Effector CD8-positive, alpha-beta T cell (primary cell): ENCODE results near the gene CDH15.
"Not testable (repeated sequence)": the region's sequence is repeated elsewhere in the genome, so short reads cannot be mapped to it uniquely, and the experiment has no call there.

Experiments used
- DNase-seq: peaks from one replicate; lab custom pipeline; 2025; lab: John Stamatoyannopoulos, UW

The CDH15 gene

DNA sequence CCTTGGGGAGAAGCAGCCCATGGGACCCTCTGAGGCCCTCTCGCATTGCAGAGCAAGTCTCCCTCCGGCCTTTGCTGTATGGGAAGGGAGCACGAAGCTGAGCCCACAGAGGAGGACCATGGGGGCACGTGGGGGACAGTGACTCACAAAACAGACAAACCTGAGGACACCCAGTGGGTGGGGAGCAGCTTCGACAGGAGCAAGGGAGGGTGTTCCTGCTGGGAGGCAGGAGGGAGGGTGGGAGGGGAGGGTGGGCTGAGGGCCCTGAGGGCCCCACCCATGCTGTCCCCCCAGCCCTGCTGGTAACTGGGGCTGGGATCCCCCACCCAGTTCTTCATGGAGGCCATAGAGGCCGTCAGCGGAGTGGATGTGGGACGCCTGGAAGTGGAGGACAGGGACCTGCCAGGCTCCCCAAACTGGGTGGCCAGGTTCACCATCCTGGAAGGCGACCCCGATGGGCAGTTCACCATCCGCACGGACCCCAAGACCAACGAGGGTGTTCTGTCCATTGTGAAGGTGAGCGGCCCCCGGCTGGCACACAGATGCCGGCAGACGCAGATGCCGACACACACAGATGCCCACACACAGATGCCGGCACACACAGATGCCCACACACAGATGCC, 16.3 kb downstream of the CDH15 start:
- DNase-seq, result no peak

DNA sequence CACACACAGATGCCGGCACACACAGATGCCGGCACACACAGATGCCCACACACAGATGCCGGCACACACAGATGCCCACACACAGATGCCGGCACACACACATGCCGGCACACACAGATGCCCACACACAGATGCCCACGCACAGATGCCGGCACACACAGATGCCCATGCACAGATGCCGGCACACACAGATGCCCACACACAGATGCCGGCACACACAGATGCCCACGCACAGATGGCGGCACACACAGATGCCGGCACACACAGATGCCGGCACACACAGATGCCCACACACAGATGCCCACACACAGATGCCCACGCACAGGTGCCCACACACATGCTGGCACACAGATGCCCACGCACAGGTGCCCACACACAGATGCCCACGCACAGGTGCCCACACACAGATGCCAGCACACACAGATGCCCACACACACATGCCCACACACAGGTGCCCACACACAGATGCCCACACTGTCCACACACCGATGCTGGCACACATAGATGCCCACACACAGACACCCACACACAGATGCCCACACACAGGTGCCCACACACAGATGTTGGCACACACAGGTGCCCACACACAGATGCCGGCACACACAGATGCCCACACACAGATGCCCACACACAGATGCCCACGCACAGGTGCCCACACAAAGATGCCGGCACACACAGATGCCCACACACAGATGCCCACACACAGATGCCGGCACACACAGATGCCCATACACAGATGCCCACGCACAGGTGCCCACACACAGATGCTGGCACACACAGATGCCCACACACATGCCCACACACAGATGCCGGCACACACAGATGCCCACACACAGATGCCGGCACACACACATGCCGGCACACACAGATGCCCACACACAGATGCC, 17.2 kb downstream of the CDH15 start:
- DNase-seq, result not testable (repeated sequence)

DNA sequence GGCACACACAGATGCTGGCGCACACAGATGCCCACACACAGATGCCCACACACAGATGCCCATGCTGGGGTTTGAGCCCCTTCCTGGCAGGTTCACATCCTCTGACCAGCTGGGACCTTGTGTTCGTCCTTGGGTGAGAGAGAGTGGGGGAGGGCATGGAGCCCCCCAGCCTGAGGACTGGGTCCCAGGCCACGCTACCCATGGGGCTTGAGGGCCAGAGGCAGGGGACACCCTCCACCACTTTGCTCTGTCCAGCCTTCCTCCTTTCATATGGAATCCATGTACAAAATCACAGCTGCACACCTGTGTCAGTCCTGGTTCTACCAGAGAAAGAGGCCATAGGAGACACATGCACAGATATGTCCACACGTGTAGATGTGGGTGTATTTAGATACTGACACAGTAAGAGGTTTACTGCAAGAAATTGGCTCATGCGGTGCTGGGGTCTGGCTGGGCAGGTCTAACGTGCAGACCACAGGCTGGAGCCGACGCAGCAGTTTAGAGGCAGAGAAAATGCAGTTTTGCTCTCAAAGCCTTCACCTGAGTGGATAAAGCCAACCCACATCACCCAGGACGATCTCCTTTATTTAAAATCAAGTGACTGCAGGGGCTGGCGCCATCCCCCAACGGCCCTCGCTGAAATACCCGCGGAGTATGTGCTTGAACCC, 17.9 kb downstream of the CDH15 start:
- DNase-seq, result no peak

DNA sequence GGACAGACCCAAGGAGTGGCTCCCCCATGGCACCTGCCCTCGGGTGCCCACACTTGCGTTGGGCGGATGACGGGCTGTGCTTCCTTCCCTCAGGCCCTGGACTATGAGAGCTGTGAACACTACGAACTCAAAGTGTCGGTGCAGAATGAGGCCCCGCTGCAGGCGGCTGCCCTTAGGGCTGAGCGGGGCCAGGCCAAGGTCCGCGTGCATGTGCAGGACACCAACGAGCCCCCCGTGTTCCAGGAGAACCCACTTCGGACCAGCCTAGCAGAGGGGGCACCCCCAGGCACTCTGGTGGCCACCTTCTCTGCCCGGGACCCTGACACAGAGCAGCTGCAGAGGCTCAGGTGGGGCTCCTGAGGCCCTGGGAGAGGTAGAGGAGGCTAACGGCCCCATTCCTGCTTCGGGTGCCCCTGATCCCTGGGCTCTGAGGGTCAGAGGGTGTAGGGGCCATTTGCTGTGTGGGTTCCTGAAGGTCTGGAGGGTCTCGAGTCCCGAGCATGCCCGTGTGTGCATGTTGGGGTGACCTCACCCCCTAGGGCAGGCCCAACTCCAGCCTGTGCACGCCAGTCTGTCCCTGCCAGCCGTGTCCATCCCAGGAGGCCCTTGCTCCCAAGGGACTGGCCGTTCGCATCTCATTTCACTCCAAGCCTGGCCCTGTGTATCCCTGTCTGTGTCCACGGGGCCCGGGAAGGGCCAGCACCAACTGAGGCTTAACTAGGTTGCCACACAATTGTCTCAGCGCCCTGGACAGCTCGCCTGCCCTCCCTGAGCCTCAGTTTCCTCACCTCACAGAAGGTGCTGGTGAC, 18.8 kb downstream of the CDH15 start:
- DNase-seq, result no peak

DNA sequence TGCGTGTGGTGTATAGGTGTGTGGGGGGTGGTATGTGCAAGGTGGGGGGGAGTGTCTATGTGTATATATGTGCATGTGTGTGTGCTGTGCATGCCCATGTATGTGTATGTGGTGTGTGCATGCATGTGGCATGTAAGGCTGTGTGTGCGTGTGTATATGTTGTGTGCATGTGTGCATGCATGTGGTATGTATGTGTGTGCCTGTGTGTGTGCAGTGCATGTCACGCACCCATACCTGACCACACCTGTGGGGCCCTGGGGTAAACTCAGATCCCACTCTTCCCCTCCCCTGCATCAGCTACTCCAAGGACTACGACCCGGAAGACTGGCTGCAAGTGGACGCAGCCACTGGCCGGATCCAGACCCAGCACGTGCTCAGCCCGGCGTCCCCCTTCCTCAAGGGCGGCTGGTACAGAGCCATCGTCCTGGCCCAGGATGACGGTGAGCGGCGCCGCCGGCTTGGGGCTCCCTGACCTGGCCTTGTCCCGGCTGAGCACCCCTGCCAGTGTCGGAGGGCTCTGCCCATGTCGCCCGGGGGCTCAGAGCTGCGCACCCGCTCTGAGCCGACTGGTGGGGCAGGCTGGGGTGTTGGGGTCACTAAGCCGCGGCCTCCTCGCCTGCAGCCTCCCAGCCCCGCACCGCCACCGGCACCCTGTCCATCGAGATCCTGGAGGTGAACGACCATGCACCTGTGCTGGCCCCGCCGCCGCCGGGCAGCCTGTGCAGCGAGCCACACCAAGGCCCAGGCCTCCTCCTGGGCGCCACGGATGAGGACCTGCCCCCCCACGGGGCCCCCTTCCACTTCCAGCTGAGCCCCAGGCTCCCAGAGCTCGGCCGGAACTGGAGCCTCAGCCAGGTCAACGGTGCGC, 19.7 kb downstream of the CDH15 start:
- no peak for DNase-seq

DNA sequence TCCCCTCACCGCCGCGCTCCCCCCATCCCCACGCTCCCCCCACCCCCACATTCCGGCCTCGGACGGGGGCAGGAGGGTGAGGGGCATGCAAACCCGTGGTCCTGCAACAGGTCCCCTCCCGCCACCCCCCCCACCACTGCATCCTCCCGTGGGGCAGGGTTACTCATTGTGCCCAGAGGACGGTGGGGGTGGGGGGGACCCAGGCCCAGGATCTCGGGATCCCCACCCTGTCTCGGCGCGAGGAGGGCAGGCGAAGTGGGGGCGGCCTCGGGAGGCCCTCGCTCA, 20.3 kb downstream of the CDH15 start:
- DNase-seq, result no peak

DNA sequence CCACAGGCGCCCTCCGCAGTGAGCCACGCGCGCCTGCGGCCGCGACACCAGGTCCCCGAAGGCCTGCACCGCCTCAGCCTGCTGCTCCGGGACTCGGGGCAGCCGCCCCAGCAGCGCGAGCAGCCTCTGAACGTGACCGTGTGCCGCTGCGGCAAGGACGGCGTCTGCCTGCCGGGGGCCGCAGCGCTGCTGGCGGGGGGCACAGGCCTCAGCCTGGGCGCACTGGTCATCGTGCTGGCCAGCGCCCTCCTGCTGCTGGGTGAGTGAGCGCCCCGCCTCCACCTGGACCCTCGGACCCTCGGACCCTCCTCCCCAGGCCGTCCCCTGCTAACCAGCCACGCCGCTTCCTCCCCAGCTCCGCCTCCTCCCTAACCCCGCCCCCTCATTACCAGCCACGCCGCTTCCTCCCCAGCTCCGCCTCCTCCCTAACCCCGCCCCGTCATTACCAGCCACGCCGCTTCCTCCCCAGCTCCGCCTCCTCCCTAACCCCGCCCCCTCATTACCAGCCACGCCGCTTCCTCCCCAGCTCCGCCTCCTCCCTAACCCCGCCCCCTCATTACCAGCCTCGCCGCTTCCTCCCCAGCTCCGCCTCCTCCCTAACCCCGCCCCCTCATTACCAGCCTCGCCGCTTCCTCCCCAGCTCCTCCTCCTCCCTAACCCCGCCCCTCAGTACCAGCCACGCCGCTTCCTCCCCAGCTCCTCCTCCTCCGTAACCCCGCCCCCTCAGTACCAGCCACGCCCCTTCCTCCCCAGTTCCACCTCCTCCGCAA, 20.8 kb downstream of the CDH15 start:
- peak; percentile 87 for DNase-seq

DNA sequence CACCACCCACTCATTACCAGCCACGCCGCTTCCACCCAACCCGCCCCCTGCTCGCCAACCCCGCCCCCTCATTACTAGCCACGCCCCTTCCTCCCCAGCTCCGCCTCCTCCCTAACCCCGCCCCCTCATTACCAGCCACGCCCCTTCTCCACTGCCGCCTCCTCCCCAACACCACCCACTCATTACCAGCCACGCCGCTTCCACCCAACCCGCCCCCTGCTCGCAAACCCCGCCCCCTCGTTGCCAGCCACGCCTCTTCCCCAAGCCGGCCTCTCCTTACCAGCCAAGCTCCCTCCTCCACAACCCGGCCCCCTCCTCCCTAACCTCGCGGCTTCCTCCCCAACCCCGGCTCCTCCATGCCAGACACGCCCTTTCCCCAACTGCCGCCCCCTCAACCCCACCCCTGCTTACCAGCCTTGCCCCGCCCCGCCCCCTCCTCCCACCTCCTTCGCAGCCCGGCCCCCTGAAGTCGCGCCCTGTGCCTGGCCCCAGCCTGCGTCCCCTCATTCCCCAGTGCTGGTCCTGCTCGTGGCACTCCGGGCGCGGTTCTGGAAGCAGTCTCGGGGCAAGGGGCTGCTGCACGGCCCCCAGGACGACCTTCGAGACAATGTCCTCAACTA, 21.5 kb downstream of the CDH15 start:
- no peak for DNase-seq

DNA sequence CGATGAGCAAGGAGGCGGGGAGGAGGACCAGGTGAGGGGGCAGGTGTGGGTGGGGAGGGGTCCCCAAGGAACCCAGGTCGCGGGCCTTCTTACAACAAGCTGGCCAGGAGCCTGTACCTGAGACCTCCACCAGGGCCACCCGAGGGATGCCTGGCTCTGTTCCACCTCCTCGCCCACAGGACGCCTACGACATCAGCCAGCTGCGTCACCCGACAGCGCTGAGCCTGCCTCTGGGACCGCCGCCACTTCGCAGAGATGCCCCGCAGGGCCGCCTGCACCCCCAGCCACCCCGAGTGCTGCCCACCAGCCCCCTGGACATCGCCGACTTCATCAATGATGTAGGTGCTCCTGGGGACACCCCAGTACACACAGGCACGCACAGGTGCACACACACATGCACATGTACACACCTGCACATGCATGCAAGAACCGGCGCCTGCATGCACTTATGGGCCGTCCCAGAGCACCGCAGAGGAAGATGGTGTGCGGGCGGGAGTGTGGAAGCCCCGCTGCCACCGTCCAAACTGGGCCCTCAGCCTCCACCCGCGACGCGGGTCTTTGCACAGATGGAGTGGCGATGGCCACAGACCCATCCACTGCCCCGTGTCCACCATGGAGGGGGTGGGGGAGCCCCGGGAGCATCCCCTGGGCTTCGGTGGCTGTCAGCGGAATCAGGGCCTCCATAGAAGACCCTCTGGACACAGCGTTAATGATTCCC, 22.2 kb downstream of the CDH15 start:
- DNase-seq, result no peak

DNA sequence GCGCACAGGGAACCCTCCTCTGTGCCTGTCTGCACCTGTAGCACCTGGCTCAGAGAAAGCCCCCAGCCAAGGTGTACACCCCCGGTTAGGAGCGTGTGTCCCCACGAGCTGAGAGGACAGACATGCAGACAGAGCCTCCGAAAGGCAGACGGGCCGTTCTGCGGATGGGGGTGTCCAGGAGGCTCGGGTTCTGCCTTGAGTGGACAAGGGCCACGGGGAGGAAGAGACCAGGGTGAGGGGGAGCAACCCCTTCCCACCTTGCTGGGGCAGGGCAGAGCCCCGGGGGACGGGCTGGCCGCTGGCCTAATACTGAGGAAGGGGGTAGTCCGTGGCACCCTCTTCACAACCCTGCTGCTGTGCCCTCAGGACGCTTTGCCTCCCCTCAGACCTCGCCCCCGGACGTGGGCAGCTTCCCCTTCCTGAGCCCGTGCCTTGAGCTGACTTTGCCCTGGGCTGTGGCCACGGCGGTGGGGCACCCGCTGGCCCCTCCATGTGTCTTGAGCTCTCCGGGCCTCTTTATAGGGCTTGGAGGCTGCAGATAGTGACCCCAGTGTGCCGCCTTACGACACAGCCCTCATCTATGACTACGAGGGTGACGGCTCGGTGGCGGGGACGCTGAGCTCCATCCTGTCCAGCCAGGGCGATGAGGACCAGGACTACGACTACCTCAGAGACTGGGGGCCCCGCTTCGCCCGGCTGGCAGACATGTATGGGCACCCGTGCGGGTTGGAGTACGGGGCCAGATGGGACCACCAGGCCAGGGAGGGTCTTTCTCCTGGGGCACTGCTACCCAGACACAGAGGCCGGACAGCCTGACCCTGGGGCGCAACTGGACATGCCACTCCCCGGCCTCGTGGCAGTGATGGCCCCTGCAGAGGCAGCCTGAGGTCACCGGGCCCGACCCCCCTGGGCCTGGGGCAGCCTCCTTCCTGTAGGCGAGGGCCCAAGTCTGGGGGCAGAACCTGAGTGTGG, 23.1 kb downstream of the CDH15 start:
- no peak for DNase-seq

DNA sequence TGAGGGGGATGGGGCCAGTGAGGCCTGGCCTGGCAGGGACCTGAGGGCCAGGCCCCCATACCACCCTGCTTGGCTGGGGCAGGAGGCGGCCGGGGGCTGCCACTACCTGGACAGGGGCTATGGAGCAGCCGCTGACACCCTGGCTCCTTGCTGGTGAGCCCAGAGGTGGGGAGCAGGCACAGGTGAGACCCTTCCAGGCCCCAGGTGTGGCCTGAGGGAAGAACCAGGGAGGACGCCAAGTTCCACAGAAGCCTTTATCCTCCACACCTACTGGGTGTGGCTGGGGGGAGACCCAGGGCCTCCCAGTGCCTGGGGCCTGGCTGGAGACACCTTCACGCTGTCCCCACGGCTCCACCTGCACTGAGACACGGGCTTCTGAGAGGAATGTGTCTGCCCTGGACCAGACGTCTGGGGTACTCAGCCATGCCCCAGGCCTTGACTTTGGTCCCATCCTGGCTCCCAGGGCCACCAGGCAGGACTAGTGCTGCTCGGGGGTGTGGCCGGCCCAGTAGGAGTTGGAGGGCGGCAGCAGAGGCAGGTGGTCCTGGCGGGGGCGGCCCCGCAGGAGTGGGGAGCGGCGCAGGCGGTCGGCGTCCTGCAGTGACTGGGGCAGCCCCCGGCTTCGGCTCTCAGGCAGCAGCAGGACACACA, 24.1 kb downstream of the CDH15 start:
- no peak for DNase-seq

DNA sequence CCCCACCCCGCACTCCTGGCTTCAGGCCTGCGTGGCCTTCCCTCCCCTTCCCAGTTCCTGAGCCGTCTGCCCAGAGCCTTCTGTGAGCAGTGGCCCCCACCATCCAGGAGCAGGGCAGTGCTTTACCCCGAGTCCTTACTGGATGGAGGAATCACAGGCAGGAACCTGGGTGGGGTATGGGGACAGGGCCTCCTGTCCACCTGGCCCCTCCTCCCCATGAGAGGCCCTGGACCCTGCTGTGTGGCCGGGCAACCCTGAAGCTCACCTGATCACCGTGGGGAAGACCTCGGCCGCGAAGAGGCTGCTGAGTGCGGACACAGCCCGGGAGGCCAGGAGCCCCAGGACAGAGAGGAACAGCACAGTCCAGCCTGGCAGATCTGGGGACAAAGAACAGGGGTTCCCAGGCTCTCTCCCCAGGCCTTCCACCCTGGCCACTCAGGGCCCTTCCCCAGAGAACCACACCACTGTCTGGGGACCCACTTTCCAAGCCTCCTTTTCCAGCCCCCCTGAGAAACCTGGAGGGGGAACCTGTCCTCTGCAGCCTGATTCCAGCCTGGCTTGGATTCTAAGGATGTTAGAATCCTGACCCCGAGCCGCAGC, 25.6 kb downstream of the CDH15 start:
- DNase-seq, result no peak

DNA sequence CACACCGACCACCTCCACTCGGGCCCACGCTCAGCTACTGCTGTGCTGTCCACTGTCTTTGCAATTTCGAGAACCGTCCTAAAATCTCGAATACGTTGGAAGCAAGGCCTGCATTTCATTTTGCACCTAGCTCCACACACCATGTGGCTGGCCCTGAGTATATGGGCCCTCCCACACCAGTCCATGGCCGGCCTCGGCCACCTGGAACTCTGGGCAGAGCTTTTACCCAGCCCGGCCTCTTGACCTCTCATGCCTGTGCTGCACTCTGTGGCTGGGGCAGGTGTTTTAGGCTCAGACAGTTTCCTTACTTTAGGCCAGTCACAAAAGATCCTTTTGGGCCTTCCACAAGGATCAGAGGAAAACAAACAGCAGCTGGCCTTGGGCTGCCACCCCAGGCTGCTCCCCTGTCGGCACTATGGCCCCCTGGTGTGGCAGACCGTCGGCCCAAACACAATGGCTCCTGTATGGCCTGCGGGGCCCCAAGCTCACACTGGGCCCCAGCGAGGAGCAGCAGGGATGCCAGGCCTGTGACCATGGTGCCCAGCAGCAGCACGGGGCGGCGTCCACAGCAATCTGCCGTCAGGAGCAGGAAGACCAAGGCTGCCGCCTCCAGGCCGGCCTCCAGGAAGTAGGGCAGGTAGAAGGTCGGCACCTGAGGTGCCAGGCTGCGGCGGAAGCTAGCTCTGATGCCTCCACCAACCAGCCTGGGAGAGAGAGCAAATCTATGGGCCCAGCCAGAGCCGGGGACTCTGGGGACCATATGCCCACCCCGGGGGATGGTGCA, 26.3 kb downstream of the CDH15 start:
- DNase-seq, result no peak

DNA sequence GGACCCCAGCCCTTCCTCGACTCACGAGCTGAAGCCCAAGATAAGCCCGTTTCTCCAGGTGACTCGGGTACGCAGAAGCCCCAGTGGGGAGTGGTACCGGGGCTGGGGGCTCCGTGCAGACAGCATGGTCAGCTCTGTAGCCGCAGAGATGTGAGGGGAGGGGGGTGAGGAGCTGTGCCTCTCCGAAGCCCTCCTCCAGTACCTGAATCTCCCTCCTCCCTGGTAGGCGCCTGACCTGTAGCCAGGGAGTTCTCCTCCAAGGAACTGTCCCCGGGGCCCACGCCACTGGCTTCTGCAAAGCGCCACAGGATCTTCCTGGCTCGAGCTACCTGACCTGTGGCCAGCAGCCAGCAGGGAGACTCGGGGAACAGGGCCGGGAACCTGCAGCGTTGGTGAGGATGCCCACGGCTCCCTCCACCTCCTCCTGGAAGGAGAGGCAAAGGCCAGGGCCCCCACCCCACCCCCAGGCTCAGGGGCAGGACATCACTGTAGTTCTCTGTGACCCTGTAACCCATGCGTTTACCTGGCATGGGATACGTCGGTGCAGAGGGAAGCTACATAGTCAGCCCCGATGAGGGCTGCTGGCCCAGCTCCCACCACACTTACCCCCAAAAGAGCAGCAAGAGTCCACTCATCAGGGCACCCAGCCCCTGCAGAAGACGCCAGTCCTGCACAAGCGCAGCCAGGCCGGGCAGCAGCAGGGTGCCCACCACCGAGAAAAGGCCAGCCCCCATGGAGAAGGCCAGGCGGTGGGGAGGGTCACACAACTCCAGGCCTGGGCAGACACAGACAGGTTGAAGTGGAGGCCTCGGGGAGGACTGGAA, 27.1 kb downstream of the CDH15 start:
- no peak for DNase-seq

DNA sequence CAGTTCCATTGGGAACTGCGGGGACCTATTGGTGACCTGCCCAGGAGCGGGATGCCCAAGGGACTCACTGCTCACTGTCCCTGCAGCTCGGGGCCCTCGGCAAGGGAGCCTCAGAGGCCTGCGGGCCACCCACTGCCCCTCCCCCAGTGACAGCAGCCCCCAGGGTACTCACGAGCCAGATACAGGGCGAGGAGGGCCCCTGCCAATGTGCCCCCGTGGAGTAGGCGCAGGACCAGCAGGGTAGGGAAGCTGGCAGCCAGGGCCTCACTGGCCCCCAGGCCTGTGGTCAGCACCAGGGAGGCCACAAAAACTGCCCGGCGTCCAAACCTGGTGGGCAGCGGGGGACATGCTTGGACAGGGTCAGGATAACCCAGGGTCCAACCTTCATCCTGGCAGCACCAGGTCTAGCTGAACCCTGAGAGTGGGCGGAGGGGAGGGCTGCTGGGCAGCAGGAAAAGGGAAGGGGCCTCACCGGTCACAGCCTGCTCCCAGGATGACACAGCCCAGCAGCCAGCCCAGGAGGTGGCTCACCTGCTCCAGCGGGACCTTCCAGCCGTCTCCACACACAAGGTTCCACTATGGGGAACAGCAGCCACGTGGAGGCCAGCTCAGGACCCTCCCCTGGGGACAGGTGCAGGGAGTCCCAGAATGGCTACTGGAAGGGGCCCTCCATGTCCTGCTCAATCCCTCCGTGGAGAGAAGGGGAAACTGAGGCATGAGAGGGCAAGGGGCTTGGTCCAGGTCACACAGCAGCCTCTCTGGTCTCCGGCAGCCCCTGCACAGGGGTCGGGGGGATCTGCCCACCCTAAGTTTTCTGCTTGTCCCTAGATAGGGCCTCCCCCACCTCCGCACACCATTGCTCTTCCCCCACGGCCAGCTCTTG, 27.9 kb downstream of the CDH15 start:
- DNase-seq, result no peak
